ENCODE data around the gene C14orf180. TPM values are rescaled to one million over a fixed set of nuclear protein-coding genes. Genes with fewer than 3 reads are reported as not detected.

The C14orf180 gene
- total RNA-seq, 1 donor from 2014 or later, result not detected

DNA sequence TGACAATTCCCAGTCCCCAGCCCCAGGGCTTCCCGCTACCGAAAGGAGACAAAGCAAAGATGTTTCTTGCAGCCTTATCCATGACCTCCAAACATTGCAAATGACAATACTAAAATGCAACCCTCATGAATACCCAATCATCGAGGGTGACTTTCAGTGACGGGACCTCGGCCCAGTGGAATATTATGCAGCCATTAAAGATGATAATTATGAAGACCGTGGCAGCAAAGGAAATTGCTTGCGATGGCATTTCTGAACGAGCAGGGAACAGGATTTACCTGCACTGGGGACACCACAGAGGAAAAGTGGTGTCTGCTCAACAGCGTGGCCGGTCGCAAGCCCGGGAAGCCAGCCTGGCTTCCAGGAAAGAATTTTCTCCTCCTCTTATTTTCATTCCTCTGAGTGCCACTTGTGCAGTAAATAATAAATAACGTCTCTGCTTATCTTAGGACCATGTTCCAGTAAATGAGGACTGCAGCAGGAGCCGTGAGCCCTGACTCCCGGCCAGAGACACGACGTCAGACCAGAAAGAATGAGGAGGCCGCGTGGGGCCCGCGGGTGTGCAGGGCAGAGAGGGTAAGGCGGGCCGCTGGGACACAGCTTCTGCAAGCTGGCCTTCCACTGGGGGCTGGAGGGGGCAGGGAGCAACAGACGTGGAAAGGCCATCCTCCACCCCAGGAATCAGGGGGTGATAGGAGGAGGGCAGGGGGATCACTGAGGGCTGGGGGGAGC is 6.6 kb downstream of the C14orf180 start:
- Mint-ChIP-seq H3K4me3 (ENCODE audit: unreplicated experiment) (no peak overlapping the region), H3K36me3 (ENCODE audit: low read depth, unreplicated experiment) (no peaks in the 10 kb centered on the region), H3K9me3 (ENCODE audit: unreplicated experiment) (no peaks in the 10 kb centered on the region), H3K27ac (ENCODE audit: unreplicated experiment) (no peak overlapping the region), H3K4me1 (ENCODE audit: low read depth, unreplicated experiment) (no peaks in the 10 kb centered on the region), H3K27me3 (ENCODE audit: low read depth, unreplicated experiment) (peaks cover 18% of the 10 kb centered on the region)
- Histone ChIP-seq H3K79me2 (ENCODE audit: insufficient read depth, low read length) (no peaks in the 10 kb centered on the region), H3K4me1 (ENCODE audit: insufficient read depth, low read length) (no peaks in the 10 kb centered on the region), H4K20me1 (ENCODE audit: insufficient read depth, low read length) (no peaks in the 10 kb centered on the region), H3K4me3 (ENCODE audit: insufficient read depth, low read depth, low read length) (no peak overlapping the region), H2AFZ (ENCODE audit: low read depth, low read length) (no peak overlapping the region), H3K9ac (ENCODE audit: low read length) (no peak overlapping the region), H3K27ac (ENCODE audit: low read depth, low read length) (no peak overlapping the region), H3K27me3 (ENCODE audit: insufficient read depth, low read length) (no peaks in the 10 kb centered on the region), H3K4me2 (ENCODE audit: low read length) (no peak overlapping the region), H3K9me3 (ENCODE audit: insufficient read depth, low read depth, low read length) (no peaks in the 10 kb centered on the region), H3K36me3 (ENCODE audit: insufficient read depth, low read length) (no peaks in the 10 kb centered on the region)
- TF ChIP-seq EZH2 (IDR thresholded peaks at IDR 0.05; ENCODE audit: insufficient read depth, low read length) (no peak), CTCF (IDR thresholded peaks at IDR 0.05; ENCODE audit: insufficient read depth, low read depth, low read length) (no peak)
- FAIRE-seq (no peak), DNase-seq (ENCODE audit: low read depth) (no peak)

DNA sequence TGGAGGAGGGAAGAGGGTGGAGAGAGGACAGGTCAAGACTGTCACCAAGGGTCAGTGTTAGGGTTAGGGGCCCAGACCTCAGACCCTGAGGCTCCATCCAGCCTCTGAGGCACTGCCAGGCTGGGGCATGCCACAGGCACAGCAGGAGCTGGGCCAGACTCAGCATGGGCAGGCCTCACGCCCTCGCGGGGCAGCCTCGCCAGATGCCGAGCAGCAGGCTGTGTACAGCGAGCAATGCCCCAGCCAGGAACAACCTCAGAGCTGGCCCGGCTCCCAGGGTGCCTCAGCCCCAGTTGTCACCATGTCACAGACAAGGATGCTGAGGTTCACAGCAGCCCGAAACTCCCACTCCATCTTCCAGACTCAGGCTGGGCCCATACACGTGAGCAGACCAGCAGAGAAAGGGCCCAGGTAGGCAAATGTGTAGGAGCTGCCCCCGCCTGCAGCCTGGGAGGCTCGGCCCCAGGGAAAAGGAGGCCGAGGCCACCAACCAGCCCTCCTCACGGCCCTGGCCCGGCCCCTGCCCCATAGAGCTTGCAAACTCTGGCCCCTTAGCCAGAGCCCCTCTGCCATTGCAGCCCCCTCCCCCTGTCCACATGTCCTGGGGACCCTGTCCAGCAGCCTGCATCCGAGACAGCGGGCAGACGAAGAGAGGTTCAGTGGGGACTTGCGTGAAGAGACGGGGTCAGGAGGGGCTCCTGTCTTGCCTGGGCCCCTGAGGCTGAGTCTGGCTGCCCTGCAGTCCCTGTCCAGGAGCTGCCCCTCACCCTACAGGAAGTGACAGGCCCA is 7.5 kb downstream of the C14orf180 start:
- Mint-ChIP-seq H3K4me1 (ENCODE audit: low read depth, unreplicated experiment) (no peaks in the 10 kb centered on the region), H3K4me3 (ENCODE audit: unreplicated experiment) (no peak overlapping the region), H3K27ac (ENCODE audit: unreplicated experiment) (no peak overlapping the region), H3K9me3 (ENCODE audit: unreplicated experiment) (no peaks in the 10 kb centered on the region), H3K36me3 (ENCODE audit: low read depth, unreplicated experiment) (no peaks in the 10 kb centered on the region), H3K27me3 (ENCODE audit: low read depth, unreplicated experiment) (peaks cover 18% of the 10 kb centered on the region)
- no peak for DNase-seq (ENCODE audit: low read depth)
- H3K4me3 ChIP-seq (ENCODE audit: insufficient read depth, low read depth, low read length), result no peak overlapping the region
- no peak overlapping the region for H3K27ac ChIP-seq (ENCODE audit: low read depth, low read length)
- no peak overlapping the region for H3K4me2 ChIP-seq (ENCODE audit: low read length)
- H3K79me2 ChIP-seq (ENCODE audit: insufficient read depth, low read length), result no peaks in the 10 kb centered on the region
- no peaks in the 10 kb centered on the region for H3K9me3 ChIP-seq (ENCODE audit: insufficient read depth, low read depth, low read length)
- FAIRE-seq, result no peak
- H2AFZ ChIP-seq (ENCODE audit: low read depth, low read length), result no peak overlapping the region
- TF ChIP-seq CTCF (IDR thresholded peaks at IDR 0.05; ENCODE audit: insufficient read depth, low read depth, low read length), result no peak
- no peak for TF ChIP-seq EZH2 (IDR thresholded peaks at IDR 0.05; ENCODE audit: insufficient read depth, low read length)
- no peaks in the 10 kb centered on the region for H3K36me3 ChIP-seq (ENCODE audit: insufficient read depth, low read length)
- H3K27me3 ChIP-seq (ENCODE audit: insufficient read depth, low read length), result no peaks in the 10 kb centered on the region
- H4K20me1 ChIP-seq (ENCODE audit: insufficient read depth, low read length), result no peaks in the 10 kb centered on the region
- no peaks in the 10 kb centered on the region for H3K4me1 ChIP-seq (ENCODE audit: insufficient read depth, low read length)
- H3K9ac ChIP-seq (ENCODE audit: low read length), result no peak overlapping the region

Measured in astrocyte (in vitro differentiated cells and primary cell).